Fibroblast of mammary gland (primary cell): ENCODE data around the gene KRTAP3-3.

Experiments
- DNase-seq: peaks from one replicate; pipeline ENCODE4 v3.0.0-alpha.2; 2010; ENCODE audit warnings: low read depth
- H3K4me3 ChIP-seq: 2 replicates; pipeline ENCODE4 v1.5.1; 2011; ENCODE audit warnings: low read depth, mild to moderate bottlenecking, low read length, moderate library complexity; ENCODE audit not compliant: control insufficient read depth
- TF ChIP-seq, protein P1 (sequence below): conservative IDR thresholded peaks from 2 replicates; pipeline ENCODE4 v1.5.1; 2011; ENCODE audit warnings: low read depth, low read length, inconsistent platforms; ENCODE audit not compliant: control insufficient read depth, insufficient read depth

KRTAP3-3 gene

GRCh38 chr17:41024697-41025096 is 30.7 kb upstream of the KRTAP3-3 start:
- H3K4me3 ChIP-seq: no peak overlapping the region
- TF ChIP-seq, protein P1, sequence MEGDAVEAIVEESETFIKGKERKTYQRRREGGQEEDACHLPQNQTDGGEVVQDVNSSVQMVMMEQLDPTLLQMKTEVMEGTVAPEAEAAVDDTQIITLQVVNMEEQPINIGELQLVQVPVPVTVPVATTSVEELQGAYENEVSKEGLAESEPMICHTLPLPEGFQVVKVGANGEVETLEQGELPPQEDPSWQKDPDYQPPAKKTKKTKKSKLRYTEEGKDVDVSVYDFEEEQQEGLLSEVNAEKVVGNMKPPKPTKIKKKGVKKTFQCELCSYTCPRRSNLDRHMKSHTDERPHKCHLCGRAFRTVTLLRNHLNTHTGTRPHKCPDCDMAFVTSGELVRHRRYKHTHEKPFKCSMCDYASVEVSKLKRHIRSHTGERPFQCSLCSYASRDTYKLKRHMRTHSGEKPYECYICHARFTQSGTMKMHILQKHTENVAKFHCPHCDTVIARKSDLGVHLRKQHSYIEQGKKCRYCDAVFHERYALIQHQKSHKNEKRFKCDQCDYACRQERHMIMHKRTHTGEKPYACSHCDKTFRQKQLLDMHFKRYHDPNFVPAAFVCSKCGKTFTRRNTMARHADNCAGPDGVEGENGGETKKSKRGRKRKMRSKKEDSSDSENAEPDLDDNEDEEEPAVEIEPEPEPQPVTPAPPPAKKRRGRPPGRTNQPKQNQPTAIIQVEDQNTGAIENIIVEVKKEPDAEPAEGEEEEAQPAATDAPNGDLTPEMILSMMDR: no peak
- DNase-seq: peak; percentile 57

- TF ChIP-seq, protein P1: no peak
- no peak for DNase-seq
- H3K4me3 ChIP-seq: no peak overlapping the region
Measured at GRCh38 chr17:41020336-41020735, 26.4 kb upstream of the KRTAP3-3 start.

- TF ChIP-seq, protein P1: no peak
- DNase-seq: no peak
- no peak overlapping the region for H3K4me3 ChIP-seq
Measured at GRCh38 chr17:41019415-41019814, 25.5 kb upstream of the KRTAP3-3 start.

DNA sequence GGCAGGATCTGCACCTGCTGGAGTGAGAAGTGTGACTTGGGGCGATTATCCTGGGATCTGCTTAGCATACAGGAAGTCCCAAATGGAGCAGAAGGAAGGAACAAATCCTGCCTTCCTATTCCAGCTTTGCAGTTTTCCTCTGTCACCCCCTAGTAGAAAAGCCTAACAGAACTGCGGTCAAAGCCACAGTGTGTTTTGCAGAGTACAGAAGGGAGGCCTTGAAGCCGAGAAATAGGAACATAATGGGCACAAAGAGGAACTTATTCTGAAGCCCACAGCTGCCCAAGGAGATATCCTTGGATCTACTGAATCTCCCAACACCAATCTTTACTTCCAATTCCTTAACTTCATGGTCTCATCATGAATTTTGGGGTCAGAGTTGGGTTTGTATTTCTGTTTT is 24.6 kb upstream of the KRTAP3-3 start:
- no peak for DNase-seq
- no peak overlapping the region for H3K4me3 ChIP-seq
- TF ChIP-seq, protein P1: no peak

DNA sequence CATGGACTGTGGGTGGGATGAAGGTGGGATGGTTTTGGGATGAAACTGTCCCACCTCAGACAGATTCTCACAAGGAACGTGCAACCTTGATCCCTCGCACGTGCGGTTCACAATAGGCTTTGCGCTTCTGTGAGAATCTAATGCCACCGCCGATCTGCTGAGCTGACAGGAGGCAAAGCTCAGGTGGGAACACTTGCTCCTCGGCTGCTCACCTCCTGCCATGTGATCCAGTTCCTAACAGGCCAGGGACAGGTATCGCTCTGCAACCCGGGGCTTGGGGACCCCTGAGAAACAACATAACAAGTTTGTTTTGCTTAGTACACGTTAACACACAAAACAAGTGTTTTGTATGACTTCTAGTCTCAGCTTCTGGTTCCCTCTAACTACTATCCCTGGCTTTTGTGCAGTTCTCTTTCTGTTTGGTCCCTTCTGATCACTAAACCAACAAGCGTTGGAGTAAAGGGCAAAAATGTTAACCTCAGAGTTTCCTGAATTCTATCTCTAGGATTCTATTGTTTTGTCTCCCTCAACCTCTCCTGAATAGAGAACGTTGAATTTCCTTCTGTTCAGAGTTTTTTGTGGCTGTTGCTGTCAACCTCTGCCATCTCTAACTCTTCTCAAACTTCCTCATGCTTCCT is 22.7 kb upstream of the KRTAP3-3 start:
- H3K4me3 ChIP-seq: no peak overlapping the region
- TF ChIP-seq, protein P1: no peak
- DNase-seq: no peak

GRCh38 chr17:41015454-41015853 is 21.5 kb upstream of the KRTAP3-3 start:
- no peak overlapping the region for H3K4me3 ChIP-seq
- DNase-seq: no peak
- TF ChIP-seq, protein P1: no peak

GRCh38 chr17:41013606-41014005 is 19.6 kb upstream of the KRTAP3-3 start:
- TF ChIP-seq, protein P1: no peak
- DNase-seq: peak; percentile 35
- no peak overlapping the region for H3K4me3 ChIP-seq
